CD1c-positive myeloid dendritic cell (primary cell): Measurements from ENCODE around the gene AKAP17A.
"Not testable (repeated sequence)": the region's sequence is repeated elsewhere in the genome, so short reads cannot be mapped to it uniquely, and the experiment has no call there.

Experiments
- DNase-seq: peaks from one replicate; pipeline ENCODE4 v3.0.0-alpha.2; 2016; ENCODE audit errors: extremely low spot score

Gene AKAP17A

GRCh38 chrX:1591102-1591862 is at the start of gene AKAP17A:
AKAP17A (plus strand) TSS chrX:1591604; CDS start chrX:1593463, 1,859 bp downstream.
- DNase-seq, result peak; percentile 96

GRCh38 chrX:1542994-1543725 is 48.2 kb upstream of the AKAP17A start:
- no peak for DNase-seq

- no peak for DNase-seq
Observed at GRCh38 chrX:1545776-1546408, 45.5 kb upstream of the AKAP17A start.

GRCh38 chrX:1546691-1547251 is 44.6 kb upstream of the AKAP17A start:
- DNase-seq, result no peak

- DNase-seq, result no peak
Observed at GRCh38 chrX:1551959-1552546, 39.4 kb upstream of the AKAP17A start.

- DNase-seq, result peak; percentile 44
Observed at GRCh38 chrX:1554469-1555210, 36.8 kb upstream of the AKAP17A start.

GRCh38 chrX:1555370-1555769 is 36.0 kb upstream of the AKAP17A start:
- no peak for DNase-seq

GRCh38 chrX:1557442-1557841 is 34.0 kb upstream of the AKAP17A start:
- DNase-seq, result not testable (repeated sequence)

- no peak for DNase-seq
Observed at GRCh38 chrX:1558761-1559468, 32.5 kb upstream of the AKAP17A start.

GRCh38 chrX:1561164-1561563 is 30.2 kb upstream of the AKAP17A start:
- DNase-seq, result no peak

GRCh38 chrX:1564077-1564476 is 27.3 kb upstream of the AKAP17A start:
- DNase-seq, result not testable (repeated sequence)

GRCh38 chrX:1564750-1565683 is 26.4 kb upstream of the AKAP17A start:
- DNase-seq, result no peak

- not testable (repeated sequence) for DNase-seq
Observed at GRCh38 chrX:1574181-1574580, 17.2 kb upstream of the AKAP17A start.

GRCh38 chrX:1576201-1576992 is 15.0 kb upstream of the AKAP17A start:
- DNase-seq, result no peak

GRCh38 chrX:1577845-1578244 is 13.6 kb upstream of the AKAP17A start:
- no peak for DNase-seq

GRCh38 chrX:1578511-1579173 is 12.8 kb upstream of the AKAP17A start:
- no peak for DNase-seq

- DNase-seq, result peak; percentile 81
Observed at GRCh38 chrX:1581132-1581531, 10.3 kb upstream of the AKAP17A start.
